WTC11 (cell line): ENCODE measurements around the gene ZNF516. TPM values are rescaled to one million over a fixed set of nuclear protein-coding genes. Genes with fewer than 3 reads are reported as not detected.
"Not testable (repeated sequence)": the region's sequence is repeated elsewhere in the genome, so short reads cannot be mapped to it uniquely, and the experiment has no call there.

Experiments
- ATAC-seq: fragments of 200-7000 bp; cut with Tn5 transposase; 2 replicates; pipeline ENCODE4 v1.10.0; 2021; ENCODE audit warnings: mild to moderate bottlenecking, moderate library complexity
- CTCF ChIA-PET: fragments of 300-600 bp; sonication (Branson Sonifier 250); formaldehyde crosslinking; loops from one replicate; lab custom pipeline; 2021; ENCODE audit warnings: antibody characterized with exemption; lab: Charles Lee
- POLR2A ChIA-PET: fragments of 350-600 bp; sonication (Branson Sonifier 250); formaldehyde crosslinking; loops from one replicate; lab custom pipeline; 2021; ENCODE audit warnings: antibody characterized with exemption; lab: Charles Lee
- DNase-seq: peaks from one replicate; pipeline ENCODE4 v3.0.0; 2021; ENCODE audit warnings: low spot score
- H3K27ac Mint-ChIP-seq: 2 replicates; pipeline ENCODE4 v1.8.0; 2021; ENCODE audit warnings: mixed read lengths
- H3K27me3 Mint-ChIP-seq: 2 replicates; pipeline ENCODE4 v1.8.0; 2021; ENCODE audit warnings: low read depth, mild to moderate bottlenecking, moderate library complexity, mixed read lengths
- H3K36me3 Mint-ChIP-seq: 2 replicates; pipeline ENCODE4 v1.8.0; 2021; ENCODE audit warnings: mixed read lengths
- H3K4me1 Mint-ChIP-seq: 2 replicates; pipeline ENCODE4 v1.8.0; 2022; ENCODE audit warnings: mixed read lengths
- H3K4me3 Mint-ChIP-seq: 2 replicates; pipeline ENCODE4 v1.8.0; 2021; ENCODE audit warnings: mild to moderate bottlenecking, moderate library complexity, mixed read lengths
- H3K9me3 Mint-ChIP-seq: 2 replicates; pipeline ENCODE4 v1.8.0; 2021; ENCODE audit warnings: mixed read lengths
- CDX4 ChIP-seq: fragments of 250-450 bp; sonication (Bioruptor Pico); IDR thresholded peaks from 2 replicates; pipeline ENCODE4 v1.9.0; 2021; ENCODE audit warnings: moderate library complexity, mild to moderate bottlenecking, inconsistent platforms, borderline replicate concordance
- ELF4 ChIP-seq: sonication (generic); formaldehyde crosslinking; IDR thresholded peaks from 2 replicates; pipeline ENCODE4 v1.8.1; 2022; ENCODE audit warnings: low read depth, mild to moderate bottlenecking, moderate library complexity, missing genetic modification reagents
- ETV6 ChIP-seq: sonication (generic); formaldehyde crosslinking; IDR thresholded peaks from 2 replicates; pipeline ENCODE4 v1.8.1; 2022; ENCODE audit warnings: mild to moderate bottlenecking, missing genetic modification reagents
- FOXK1 ChIP-seq: sonication (generic); formaldehyde crosslinking; IDR thresholded peaks from 2 replicates; pipeline ENCODE4 v1.8.0; 2022; ENCODE audit warnings: mild to moderate bottlenecking, moderate library complexity, missing genetic modification reagents
- FOXP4 ChIP-seq: sonication (generic); formaldehyde crosslinking; IDR thresholded peaks from 2 replicates; pipeline ENCODE4 v1.8.0; 2022; ENCODE audit warnings: mild to moderate bottlenecking, missing genetic modification reagents
- KAT7 ChIP-seq: sonication (generic); formaldehyde crosslinking; IDR thresholded peaks from 2 replicates; pipeline ENCODE4 v1.8.1; 2023; ENCODE audit warnings: missing genetic modification reagents, mild to moderate bottlenecking, borderline replicate concordance
- MAX ChIP-seq: sonication (generic); formaldehyde crosslinking; IDR thresholded peaks from 2 replicates; pipeline ENCODE4 v1.8.0; 2022; ENCODE audit warnings: mild to moderate bottlenecking, missing genetic modification reagents
- NFE2L1 ChIP-seq: sonication (generic); formaldehyde crosslinking; IDR thresholded peaks from 2 replicates; pipeline ENCODE4 v1.8.1; 2023; ENCODE audit warnings: missing genetic modification reagents
- RELA ChIP-seq: sonication (generic); formaldehyde crosslinking; IDR thresholded peaks from 2 replicates; pipeline ENCODE4 v1.8.1; 2022; ENCODE audit warnings: missing genetic modification reagents, mild to moderate bottlenecking, borderline replicate concordance
- USF1 ChIP-seq: sonication (generic); formaldehyde crosslinking; IDR thresholded peaks from 2 replicates; pipeline ENCODE4 v1.8.0; 2022; ENCODE audit warnings: mild to moderate bottlenecking, missing genetic modification reagents
- total RNA-seq: library from RNA; stranded (reverse); gene quantifications from 3 replicates; pipeline ENCODE4 v1.2.3, GENCODE V29; 2021
- TF ChIP-seq, protein P1 (sequence below): sonication (generic); formaldehyde crosslinking; IDR thresholded peaks from 2 replicates; pipeline ENCODE4 v1.8.0; 2023; ENCODE audit warnings: missing genetic modification reagents
- TF ChIP-seq, protein P2 (sequence below): sonication (generic); formaldehyde crosslinking; IDR thresholded peaks from 2 replicates; pipeline ENCODE4 v1.8.1; 2023; ENCODE audit warnings: mild to moderate bottlenecking, missing genetic modification reagents, borderline replicate concordance

Gene ZNF516
- total RNA-seq, 1 experiment from 2014 or later, result 58.6 TPM

GRCh38 chr18:76473521-76473920 lies 21.5 kb downstream of the ZNF516 start:
- CTCF ChIA-PET, result interaction anchor here (0.9 kb wide), 1 partner anchor 38 kb away, joined by 4 read pairs; no protein-coding TSS in a partner anchor

GRCh38 chr18:76472829-76473228 lies 22.2 kb downstream of the ZNF516 start:
- no peak overlapping the region for H3K4me3 Mint-ChIP-seq
- TF ChIP-seq KAT7 (CRISPR knock-in tag) (no peak), NFE2L1 (CRISPR knock-in tag) (no peak), MAX (CRISPR knock-in tag) (no peak), ELF4 (no peak), RELA (CRISPR knock-in tag) (no peak)
- TF ChIP-seq, protein P1, sequence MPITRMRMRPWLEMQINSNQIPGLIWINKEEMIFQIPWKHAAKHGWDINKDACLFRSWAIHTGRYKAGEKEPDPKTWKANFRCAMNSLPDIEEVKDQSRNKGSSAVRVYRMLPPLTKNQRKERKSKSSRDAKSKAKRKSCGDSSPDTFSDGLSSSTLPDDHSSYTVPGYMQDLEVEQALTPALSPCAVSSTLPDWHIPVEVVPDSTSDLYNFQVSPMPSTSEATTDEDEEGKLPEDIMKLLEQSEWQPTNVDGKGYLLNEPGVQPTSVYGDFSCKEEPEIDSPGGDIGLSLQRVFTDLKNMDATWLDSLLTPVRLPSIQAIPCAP, result no peak
- CTCF ChIA-PET, result no interaction called here
- POLR2A ChIA-PET, result interaction anchor here (0.7 kb wide), 1 partner anchor 1037 kb away, joined by 5 read pairs; no protein-coding TSS in a partner anchor
- 0 out of 2 replicates have a peak, but pooled peaks cover 4% of the 10 kb centered on the region for H3K9me3 Mint-ChIP-seq
- DNase-seq (no peak), ATAC-seq (no peak)
- H3K27me3 Mint-ChIP-seq, result no peaks in the 10 kb centered on the region
- H3K36me3 Mint-ChIP-seq, result peaks cover 3% of the 10 kb centered on the region; the same call in 1 of the 2 replicates
- no peak overlapping the region for H3K27ac Mint-ChIP-seq
- H3K4me1 Mint-ChIP-seq, result peaks cover 25% of the 10 kb centered on the region

More at GRCh38 chr18:76473521-76473920, 21.5 kb downstream of the ZNF516 start:
- H3K36me3 Mint-ChIP-seq, H3K27me3 Mint-ChIP-seq, H3K27ac Mint-ChIP-seq, DNase-seq, H3K9me3 Mint-ChIP-seq, POLR2A ChIA-PET, H3K4me3 Mint-ChIP-seq, ATAC-seq: not testable (repeated sequence)
- peaks cover 26% of the 10 kb centered on the region for H3K4me1 Mint-ChIP-seq

GRCh38 chr18:76471593-76471992 lies 23.4 kb downstream of the ZNF516 start:
- Mint-ChIP-seq H3K27ac (no peak overlapping the region; the same call in none of the 2 replicates), H3K36me3 (peaks cover 3% of the 10 kb centered on the region; the same call in 1 of the 2 replicates), H3K9me3 (0 out of 2 replicates have a peak, but pooled peaks cover 4% of the 10 kb centered on the region), H3K4me1 (peaks cover 17% of the 10 kb centered on the region), H3K27me3 (no peaks in the 10 kb centered on the region), H3K4me3 (no peak overlapping the region)
- ChIA-PET CTCF (interaction anchor here (0.8 kb wide), 1 partner anchor 10 kb away, joined by 3 read pairs; no protein-coding TSS in a partner anchor), POLR2A (interaction anchor here (0.6 kb wide), 1 partner anchor 304 kb away, joined by 3 read pairs; no protein-coding TSS in a partner anchor)
- ATAC-seq, result no peak
- DNase-seq, result no peak
- TF ChIP-seq, protein P2, sequence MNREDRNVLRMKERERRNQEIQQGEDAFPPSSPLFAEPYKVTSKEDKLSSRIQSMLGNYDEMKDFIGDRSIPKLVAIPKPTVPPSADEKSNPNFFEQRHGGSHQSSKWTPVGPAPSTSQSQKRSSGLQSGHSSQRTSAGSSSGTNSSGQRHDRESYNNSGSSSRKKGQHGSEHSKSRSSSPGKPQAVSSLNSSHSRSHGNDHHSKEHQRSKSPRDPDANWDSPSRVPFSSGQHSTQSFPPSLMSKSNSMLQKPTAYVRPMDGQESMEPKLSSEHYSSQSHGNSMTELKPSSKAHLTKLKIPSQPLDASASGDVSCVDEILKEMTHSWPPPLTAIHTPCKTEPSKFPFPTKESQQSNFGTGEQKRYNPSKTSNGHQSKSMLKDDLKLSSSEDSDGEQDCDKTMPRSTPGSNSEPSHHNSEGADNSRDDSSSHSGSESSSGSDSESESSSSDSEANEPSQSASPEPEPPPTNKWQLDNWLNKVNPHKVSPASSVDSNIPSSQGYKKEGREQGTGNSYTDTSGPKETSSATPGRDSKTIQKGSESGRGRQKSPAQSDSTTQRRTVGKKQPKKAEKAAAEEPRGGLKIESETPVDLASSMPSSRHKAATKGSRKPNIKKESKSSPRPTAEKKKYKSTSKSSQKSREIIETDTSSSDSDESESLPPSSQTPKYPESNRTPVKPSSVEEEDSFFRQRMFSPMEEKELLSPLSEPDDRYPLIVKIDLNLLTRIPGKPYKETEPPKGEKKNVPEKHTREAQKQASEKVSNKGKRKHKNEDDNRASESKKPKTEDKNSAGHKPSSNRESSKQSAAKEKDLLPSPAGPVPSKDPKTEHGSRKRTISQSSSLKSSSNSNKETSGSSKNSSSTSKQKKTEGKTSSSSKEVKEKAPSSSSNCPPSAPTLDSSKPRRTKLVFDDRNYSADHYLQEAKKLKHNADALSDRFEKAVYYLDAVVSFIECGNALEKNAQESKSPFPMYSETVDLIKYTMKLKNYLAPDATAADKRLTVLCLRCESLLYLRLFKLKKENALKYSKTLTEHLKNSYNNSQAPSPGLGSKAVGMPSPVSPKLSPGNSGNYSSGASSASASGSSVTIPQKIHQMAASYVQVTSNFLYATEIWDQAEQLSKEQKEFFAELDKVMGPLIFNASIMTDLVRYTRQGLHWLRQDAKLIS (CRISPR knock-in tag), result no peak
- TF ChIP-seq FOXK1 (CRISPR knock-in tag) (no peak), FOXP4 (no peak), ETV6 (CRISPR knock-in tag) (no peak), USF1 (CRISPR knock-in tag) (no peak), CDX4 (CRISPR knock-in tag) (no peak)
